GM23338 (cell line): ENCODE measurements around the gene RABGAP1L. TPM values are rescaled to one million over a fixed set of nuclear protein-coding genes. Genes with fewer than 3 reads are reported as not detected.

ENCODE experiments used
- ETS1 ChIP-seq: IDR thresholded peaks from 2 replicates; pipeline ENCODE4 v1.6.1; 2016; ENCODE audit warnings: antibody characterized with exemption
- EZH2 ChIP-seq: fragments of 200-600 bp; sonication (generic); IDR thresholded peaks from one replicate; pipeline ENCODE4 v1.8.0; 2017; ENCODE audit warnings: antibody characterized with exemption, mild to moderate bottlenecking, low read depth; ENCODE audit not compliant: unreplicated experiment
- EZH2phosphoT487 ChIP-seq: fragments of 200-600 bp; sonication (generic); IDR thresholded peaks from one replicate; pipeline ENCODE4 v1.8.1; 2018; ENCODE audit warnings: antibody characterized with exemption; ENCODE audit not compliant: unreplicated experiment
- JUNB ChIP-seq: IDR thresholded peaks from one replicate; pipeline ENCODE4 v1.6.1; 2016; ENCODE audit warnings: antibody characterized with exemption; ENCODE audit not compliant: unreplicated experiment
- NANOG ChIP-seq: IDR thresholded peaks from 2 replicates; pipeline ENCODE4 v1.6.1; 2016; ENCODE audit warnings: antibody characterized with exemption, borderline replicate concordance
- POLR2AphosphoS5 ChIP-seq: IDR thresholded peaks from 2 replicates; pipeline ENCODE4 v1.6.1; 2016; ENCODE audit warnings: antibody characterized with exemption, low read depth
- REST ChIP-seq: IDR thresholded peaks from one replicate; pipeline ENCODE4 v1.6.1; 2018; ENCODE audit warnings: antibody characterized with exemption; ENCODE audit not compliant: unreplicated experiment
- STAT1 ChIP-seq: IDR thresholded peaks from one replicate; pipeline ENCODE4 v1.6.1; 2016; ENCODE audit warnings: antibody characterized with exemption; ENCODE audit not compliant: unreplicated experiment
- ZNF114 ChIP-seq: fragments of 250-450 bp; sonication (Bioruptor Pico); IDR thresholded peaks from 2 replicates; pipeline ENCODE4 v1.5.0; 2020; ENCODE audit warnings: mild to moderate bottlenecking, moderate library complexity
- ZNF331 ChIP-seq: fragments of 250-450 bp; sonication (Bioruptor Pico); IDR thresholded peaks from 2 replicates; pipeline ENCODE4 v1.5.0; 2020; ENCODE audit warnings: low read depth, mild to moderate bottlenecking, moderate library complexity
- ZNF462 ChIP-seq: fragments of 250-450 bp; sonication (Bioruptor Pico); IDR thresholded peaks from 2 replicates; pipeline ENCODE4 v1.5.0; 2020; ENCODE audit warnings: mild to moderate bottlenecking, moderate library complexity
- polyA plus RNA-seq: library from polyadenylated mRNA; unstranded; fragments of >200 nt; fragmentation: Nextera tagmentation; extraction: Ambion mirVana; gene quantifications from 2 replicates; pipeline ENCODE4 v1.2.1, GENCODE V29; 2016
- total RNA-seq: library from RNA; depleted of rRNA; stranded (reverse); fragments of >200 nt; shearing (Covaris generic); gene quantifications from 2 replicates; pipeline ENCODE4 v1.2.3, GENCODE V29; 2014

The RABGAP1L gene
- total and polyA plus RNA-seq, 2 experiments from 2014 or later = 83.2 to 136 TPM

GRCh38 chr1:174322202-174322862 lies 163.0 kb downstream of the RABGAP1L start (continued):
- no peak for TF ChIP-seq ZNF462 (CRISPR knock-in tag)
- no peak for TF ChIP-seq REST
- no peak for TF ChIP-seq NANOG
- TF ChIP-seq STAT1 = no peak
- no peak for TF ChIP-seq POLR2AphosphoS5
- TF ChIP-seq ZNF331 (CRISPR knock-in tag) = no peak
- TF ChIP-seq ZNF114 (CRISPR knock-in tag) = no peak
- no peak for TF ChIP-seq EZH2phosphoT487
- TF ChIP-seq JUNB = no peak
- no peak for TF ChIP-seq EZH2
- TF ChIP-seq ETS1 = no peak
